Measurements from ENCODE around the gene SLC22A7. TPM values are rescaled to one million over a fixed set of nuclear protein-coding genes. Genes with fewer than 3 reads are reported as not detected.

The SLC22A7 gene
- total and polyA plus RNA-seq, 2 of the 8 experiments (the other 6 are each of a cell fraction or from before 2014, with no cell fraction given) = not detected

GRCh38 chr6:43313813-43314212 is 15.8 kb downstream of the SLC22A7 start:
- CTCF ChIA-PET (ENCODE audit: partially characterized antibody) = interaction anchor here (0.6 to 4.3 kb wide), 20 partner anchors 9 to 379 kb away, joined by 3 to 18 read pairs (median 4); partner anchors contain the start of genes DNPH1, POLR1C and YIPF3
- Histone ChIP-seq H2BK120ac (replicated peaks; ENCODE audit: low read depth, low read length) (no peak overlapping the region), H3K14ac (ENCODE audit: insufficient read length) (no peak overlapping the region), H2BK15ac (ENCODE audit: low read length) (no peak overlapping the region), H2AFZ (ENCODE audit: low read length) (no peak overlapping the region), H3K4me1 (replicated peaks in 1 of 4; ENCODE audit: control insufficient read depth in 3 of 4, insufficient read depth in 4 of 4, low read length in 3 of 4) (peaks cover 0 to 7% (median 4%) of the 10 kb centered on the region in 4 experiments; a peak in 4 of 7 replicates), H3K56ac (replicated peaks; ENCODE audit: insufficient read length, low read depth, low read length) (no peak overlapping the region), H3K27ac (ENCODE audit: low read depth, low read length) (no peak overlapping the region), H3K4me3 (ENCODE audit: extremely low read depth in 1 of 4, insufficient read depth in 2 of 4, low read depth in 3 of 4, low read length in 4 of 4) (no peak overlapping the region), H3K79me1 (ENCODE audit: low read depth, low read length) (no peaks in the 10 kb centered on the region), H2BK12ac (ENCODE audit: low read depth, low read length) (no peak overlapping the region), H3K27me3 (replicated peaks in 1 of 4; ENCODE audit: control insufficient read depth in 3 of 4, extremely low read depth in 1 of 4, insufficient read depth in 3 of 4, low read length in 3 of 4) (no peaks in the 10 kb centered on the region), H3K4me2 (ENCODE audit: insufficient read depth in 1 of 2, low read depth in 2 of 2, low read length in 2 of 2) (no peak overlapping the region), H3K23ac (ENCODE audit: insufficient read length) (no peak overlapping the region), H3K36me3 (ENCODE audit: control insufficient read depth in 2 of 4, insufficient read depth in 4 of 4, low read length in 3 of 4) (no peaks in the 10 kb centered on the region), H4K8ac (ENCODE audit: extremely low read depth, insufficient read depth, low read length) (no peak overlapping the region), H3K4ac (replicated peaks; ENCODE audit: insufficient read length, low read depth, low read length) (no peak overlapping the region), H2AK5ac (ENCODE audit: low read depth, low read length) (no peak overlapping the region), H2BK5ac (ENCODE audit: low read depth, low read length) (no peak overlapping the region), H4K91ac (replicated peaks; ENCODE audit: insufficient read length, low read length) (no peak overlapping the region), H4K5ac (ENCODE audit: insufficient read length, low read depth, low read length) (no peak overlapping the region), H3K9ac (replicated peaks in 1 of 4; ENCODE audit: extremely low read depth in 1 of 4, low read depth in 3 of 4, low read length in 3 of 4) (no peak overlapping the region), H3K23me2 (ENCODE audit: low read depth, low read length) (peaks cover 3% of the 10 kb centered on the region), H3K18ac (ENCODE audit: extremely low read depth, low read length) (no peak overlapping the region), H3K9me3 (ENCODE audit: insufficient read depth in 2 of 2, low read depth in 1 of 2, low read length in 1 of 2) (no peaks in the 10 kb centered on the region), H3K79me2 (ENCODE audit: control insufficient read depth in 1 of 2, insufficient read depth in 2 of 2, low read length in 2 of 2) (no peaks in the 10 kb centered on the region), H4K20me1 (replicated peaks in 1 of 2; ENCODE audit: control insufficient read depth in 1 of 2, insufficient read depth in 2 of 2, low read length in 2 of 2) (no peaks in the 10 kb centered on the region), H2BK20ac (ENCODE audit: low read length) (no peak overlapping the region)
- DNase-seq (ENCODE audit: low read depth in 1 of 2, low spot score in 2 of 2) = no peak
- no peak for TF ChIP-seq CEBPB (IDR thresholded peaks at IDR 0.05; ENCODE audit: low read depth, low read length)
- POLR2A ChIA-PET (ENCODE audit: partially characterized antibody) = interaction anchor here (0.8 to 1.3 kb wide), 3 partner anchors 11 to 32 kb away, joined by 3 to 6 read pairs (median 3); no protein-coding TSS in a partner anchor
- FAIRE-seq = no peak
- WGBS, 2 experiments (ENCODE audit: extremely low coverage in 1 of 2, insufficient coverage in 1 of 2, insufficient read length in 1 of 2, insufficient replicate concordance in 2 of 2, low coverage in 1 of 2, low lambda C conversion rate in 2 of 2, missing lambda C conversion rate in 1 of 2) = 78% methylated on average over 1 of the region's 1 CpG; no CpG with 5 or more reads in 1 of the 2 experiments
